ENCODE data around the gene DNAJC5G. TPM values are rescaled to one million over a fixed set of nuclear protein-coding genes. Genes with fewer than 3 reads are reported as not detected.

Gene DNAJC5G
- polyA plus RNA-seq, 1 of the 3 experiments (the other 2 are of a cell fraction): 0.18 TPM

DNA sequence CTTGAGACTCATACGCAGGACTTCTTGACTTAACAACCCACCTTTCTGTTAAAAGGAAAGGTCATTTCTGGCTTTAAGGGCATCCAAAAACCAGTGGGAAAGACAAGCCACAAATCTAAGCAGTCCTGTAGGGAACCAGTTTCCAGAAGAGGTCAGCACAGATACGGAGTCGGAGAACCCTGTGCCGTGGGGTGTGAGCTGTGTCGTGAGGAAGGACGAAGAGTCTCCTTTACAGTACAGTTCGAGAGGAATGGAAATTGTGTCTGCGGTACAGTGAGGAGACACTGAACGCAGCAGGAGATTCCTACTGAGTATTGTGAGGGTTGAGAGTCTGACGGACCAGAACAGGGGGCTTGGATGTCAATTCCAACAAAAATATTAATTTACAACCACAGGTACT lies 30.1 kb upstream of the DNAJC5G start:
- TF ChIP-seq SMC3 (IDR thresholded peaks at IDR 0.05; ENCODE audit: low read depth, low read length) (no peak), TEAD4 (IDR thresholded peaks at IDR 0.05; ENCODE audit: borderline replicate concordance, insufficient read depth) (no peak), RCOR1 (IDR thresholded peaks at IDR 0.05; ENCODE audit: low read length) (no peak)
- TF ChIP-seq, protein P1, sequence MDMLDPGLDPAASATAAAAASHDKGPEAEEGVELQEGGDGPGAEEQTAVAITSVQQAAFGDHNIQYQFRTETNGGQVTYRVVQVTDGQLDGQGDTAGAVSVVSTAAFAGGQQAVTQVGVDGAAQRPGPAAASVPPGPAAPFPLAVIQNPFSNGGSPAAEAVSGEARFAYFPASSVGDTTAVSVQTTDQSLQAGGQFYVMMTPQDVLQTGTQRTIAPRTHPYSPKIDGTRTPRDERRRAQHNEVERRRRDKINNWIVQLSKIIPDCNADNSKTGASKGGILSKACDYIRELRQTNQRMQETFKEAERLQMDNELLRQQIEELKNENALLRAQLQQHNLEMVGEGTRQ (IDR thresholded peaks at IDR 0.05; ENCODE audit: borderline replicate concordance, low read depth, low read length): no peak
- no peak for DNase-seq
- POLR2A ChIA-PET: interaction anchor here (0.6 kb wide), 1 partner anchor 208 kb away, joined by 3 read pairs; no protein-coding TSS in a partner anchor
- no peak overlapping the region for H3K9ac ChIP-seq
- 92% methylated on average over 10 of the region's 10 CpGs for WGBS (ENCODE audit: low lambda C conversion rate)
- H3K4me3 ChIP-seq (ENCODE audit: low read depth in 2 of 2, low read length in 1 of 2): no peak overlapping the region
- H3F3A ChIP-seq (replicated peaks; ENCODE audit: insufficient read depth): peaks cover 5% of the 10 kb centered on the region
- no peak overlapping the region for H3K27ac ChIP-seq (ENCODE audit: low read depth in 2 of 2, low read length in 1 of 2)
- H4K20me1 ChIP-seq (ENCODE audit: insufficient read depth): no peaks in the 10 kb centered on the region; the same call in 1 of the 2 replicates
- no peak overlapping the region for H3K4me2 ChIP-seq
- H3K27me3 ChIP-seq (ENCODE audit: insufficient read depth): no peaks in the 10 kb centered on the region
- H3K36me3 ChIP-seq (replicated peaks in 1 of 2; ENCODE audit: control insufficient read depth in 1 of 2, insufficient read depth in 2 of 2, low read length in 1 of 2): peaks cover 22 to 43% of the 10 kb centered on the region in 2 experiments
- H3K4me1 ChIP-seq (ENCODE audit: control insufficient read depth in 1 of 2, insufficient read depth in 2 of 2, low read depth in 1 of 2, low read length in 1 of 2): peaks cover 0 to 8% of the 10 kb centered on the region in 2 experiments; a peak in 2 of 4 replicates
- CTCF ChIA-PET: interaction anchor here (1.2 kb wide), 1 partner anchor 11 kb away, joined by 4 read pairs; no protein-coding TSS in a partner anchor
- no peak overlapping the region for H2AFZ ChIP-seq (ENCODE audit: low read depth)
- no peaks in the 10 kb centered on the region for H3K9me3 ChIP-seq
- no peaks in the 10 kb centered on the region for H3K9me2 ChIP-seq
- no peaks in the 10 kb centered on the region for H3K79me2 ChIP-seq (ENCODE audit: insufficient read depth)

DNA sequence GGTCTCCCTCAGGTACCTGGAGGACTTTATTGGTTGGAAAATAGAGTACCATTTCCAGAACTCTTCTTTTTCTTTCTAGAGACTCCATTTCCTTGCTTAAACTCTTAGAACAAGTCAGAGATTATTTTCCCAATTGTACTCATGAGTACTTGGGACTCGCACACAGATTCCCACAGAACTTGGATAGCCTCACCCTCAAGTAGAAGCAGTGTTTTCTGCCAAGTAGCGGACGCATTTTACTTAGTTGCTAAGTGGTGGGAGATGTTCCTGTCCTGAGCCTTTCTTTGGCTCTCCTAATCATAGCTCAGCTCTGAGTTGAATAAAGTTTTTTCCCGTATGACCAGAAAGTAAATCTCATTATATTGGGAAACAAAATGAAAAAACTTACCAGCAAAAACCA lies 29.6 kb upstream of the DNAJC5G start:
- ChIA-PET POLR2A (no interaction called here), CTCF (interaction anchor here (1.1 to 1.2 kb wide), 2 partner anchors 10 to 35 kb away, joined by 4 read pairs; no protein-coding TSS in a partner anchor)
- Histone ChIP-seq H3K27ac (ENCODE audit: low read depth in 2 of 2, low read length in 1 of 2) (no peak overlapping the region), H3K4me2 (no peak overlapping the region), H2AFZ (ENCODE audit: low read depth) (no peak overlapping the region), H4K20me1 (ENCODE audit: insufficient read depth) (no peaks in the 10 kb centered on the region; the same call in 1 of the 2 replicates), H3K79me2 (ENCODE audit: insufficient read depth) (no peaks in the 10 kb centered on the region), H3K4me3 (ENCODE audit: low read depth in 2 of 2, low read length in 1 of 2) (no peak overlapping the region), H3K9me2 (no peaks in the 10 kb centered on the region), H3F3A (replicated peaks; ENCODE audit: insufficient read depth) (peaks cover 5% of the 10 kb centered on the region), H3K4me1 (ENCODE audit: control insufficient read depth in 1 of 2, insufficient read depth in 2 of 2, low read depth in 1 of 2, low read length in 1 of 2) (peaks cover 0 to 8% of the 10 kb centered on the region in 2 experiments; a peak in 2 of 4 replicates), H3K36me3 (replicated peaks in 1 of 2; ENCODE audit: control insufficient read depth in 1 of 2, insufficient read depth in 2 of 2, low read length in 1 of 2) (peaks cover 22 to 38% of the 10 kb centered on the region in 2 experiments), H3K9me3 (no peaks in the 10 kb centered on the region), H3K27me3 (ENCODE audit: insufficient read depth) (no peaks in the 10 kb centered on the region), H3K9ac (no peak overlapping the region)
- TF ChIP-seq EZH2phosphoT487 (IDR thresholded peaks at IDR 0.05; ENCODE audit: borderline replicate concordance, low read depth): no peak
- TF ChIP-seq GATA2 (CRISPR knock-in tag; IDR thresholded peaks at IDR 0.05): no peak
- no peak for TF ChIP-seq JUND (IDR thresholded peaks at IDR 0.05)
- no peak for TF ChIP-seq RXRA (IDR thresholded peaks at IDR 0.05; ENCODE audit: borderline replicate concordance, low read depth)
- TF ChIP-seq FOSL2 (IDR thresholded peaks at IDR 0.05; ENCODE audit: borderline replicate concordance, low read depth): no peak
- TF ChIP-seq, protein P2, sequence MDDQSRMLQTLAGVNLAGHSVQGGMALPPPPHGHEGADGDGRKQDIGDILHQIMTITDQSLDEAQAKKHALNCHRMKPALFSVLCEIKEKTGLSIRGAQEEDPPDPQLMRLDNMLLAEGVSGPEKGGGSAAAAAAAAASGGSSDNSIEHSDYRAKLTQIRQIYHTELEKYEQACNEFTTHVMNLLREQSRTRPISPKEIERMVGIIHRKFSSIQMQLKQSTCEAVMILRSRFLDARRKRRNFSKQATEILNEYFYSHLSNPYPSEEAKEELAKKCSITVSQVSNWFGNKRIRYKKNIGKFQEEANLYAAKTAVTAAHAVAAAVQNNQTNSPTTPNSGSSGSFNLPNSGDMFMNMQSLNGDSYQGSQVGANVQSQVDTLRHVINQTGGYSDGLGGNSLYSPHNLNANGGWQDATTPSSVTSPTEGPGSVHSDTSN (IDR thresholded peaks at IDR 0.05): no peak
- no peak for TF ChIP-seq MEF2A (IDR thresholded peaks at IDR 0.05; ENCODE audit: borderline replicate concordance, low read depth)
- no peak for TF ChIP-seq MXI1 (IDR thresholded peaks at IDR 0.05; ENCODE audit: low read depth, low read length)
- TF ChIP-seq RFX5 (IDR thresholded peaks at IDR 0.05; ENCODE audit: low read length): no peak
- no peak for TF ChIP-seq TAF1 (IDR thresholded peaks at IDR 0.05; ENCODE audit: borderline replicate concordance, low read depth, low read length)
- TF ChIP-seq SIN3A (IDR thresholded peaks at IDR 0.05; ENCODE audit: borderline replicate concordance, low read depth, low read length): no peak
- TF ChIP-seq RCOR1 (IDR thresholded peaks at IDR 0.05; ENCODE audit: low read length): no peak
- TF ChIP-seq POLR2AphosphoS5 (IDR thresholded peaks at IDR 0.05; ENCODE audit: low read depth, low read length): no peak
- TF ChIP-seq, protein P3, sequence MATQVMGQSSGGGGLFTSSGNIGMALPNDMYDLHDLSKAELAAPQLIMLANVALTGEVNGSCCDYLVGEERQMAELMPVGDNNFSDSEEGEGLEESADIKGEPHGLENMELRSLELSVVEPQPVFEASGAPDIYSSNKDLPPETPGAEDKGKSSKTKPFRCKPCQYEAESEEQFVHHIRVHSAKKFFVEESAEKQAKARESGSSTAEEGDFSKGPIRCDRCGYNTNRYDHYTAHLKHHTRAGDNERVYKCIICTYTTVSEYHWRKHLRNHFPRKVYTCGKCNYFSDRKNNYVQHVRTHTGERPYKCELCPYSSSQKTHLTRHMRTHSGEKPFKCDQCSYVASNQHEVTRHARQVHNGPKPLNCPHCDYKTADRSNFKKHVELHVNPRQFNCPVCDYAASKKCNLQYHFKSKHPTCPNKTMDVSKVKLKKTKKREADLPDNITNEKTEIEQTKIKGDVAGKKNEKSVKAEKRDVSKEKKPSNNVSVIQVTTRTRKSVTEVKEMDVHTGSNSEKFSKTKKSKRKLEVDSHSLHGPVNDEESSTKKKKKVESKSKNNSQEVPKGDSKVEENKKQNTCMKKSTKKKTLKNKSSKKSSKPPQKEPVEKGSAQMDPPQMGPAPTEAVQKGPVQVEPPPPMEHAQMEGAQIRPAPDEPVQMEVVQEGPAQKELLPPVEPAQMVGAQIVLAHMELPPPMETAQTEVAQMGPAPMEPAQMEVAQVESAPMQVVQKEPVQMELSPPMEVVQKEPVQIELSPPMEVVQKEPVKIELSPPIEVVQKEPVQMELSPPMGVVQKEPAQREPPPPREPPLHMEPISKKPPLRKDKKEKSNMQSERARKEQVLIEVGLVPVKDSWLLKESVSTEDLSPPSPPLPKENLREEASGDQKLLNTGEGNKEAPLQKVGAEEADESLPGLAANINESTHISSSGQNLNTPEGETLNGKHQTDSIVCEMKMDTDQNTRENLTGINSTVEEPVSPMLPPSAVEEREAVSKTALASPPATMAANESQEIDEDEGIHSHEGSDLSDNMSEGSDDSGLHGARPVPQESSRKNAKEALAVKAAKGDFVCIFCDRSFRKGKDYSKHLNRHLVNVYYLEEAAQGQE (IDR thresholded peaks at IDR 0.05; ENCODE audit: low read depth, low read length): no peak
- TF ChIP-seq NFIC (IDR thresholded peaks at IDR 0.05; ENCODE audit: borderline replicate concordance): no peak
- no peak for TF ChIP-seq YY1 (IDR thresholded peaks at IDR 0.05; ENCODE audit: low read depth)
- no peak for TF ChIP-seq TCF12 (IDR thresholded peaks at IDR 0.05)
- TF ChIP-seq, protein P4, sequence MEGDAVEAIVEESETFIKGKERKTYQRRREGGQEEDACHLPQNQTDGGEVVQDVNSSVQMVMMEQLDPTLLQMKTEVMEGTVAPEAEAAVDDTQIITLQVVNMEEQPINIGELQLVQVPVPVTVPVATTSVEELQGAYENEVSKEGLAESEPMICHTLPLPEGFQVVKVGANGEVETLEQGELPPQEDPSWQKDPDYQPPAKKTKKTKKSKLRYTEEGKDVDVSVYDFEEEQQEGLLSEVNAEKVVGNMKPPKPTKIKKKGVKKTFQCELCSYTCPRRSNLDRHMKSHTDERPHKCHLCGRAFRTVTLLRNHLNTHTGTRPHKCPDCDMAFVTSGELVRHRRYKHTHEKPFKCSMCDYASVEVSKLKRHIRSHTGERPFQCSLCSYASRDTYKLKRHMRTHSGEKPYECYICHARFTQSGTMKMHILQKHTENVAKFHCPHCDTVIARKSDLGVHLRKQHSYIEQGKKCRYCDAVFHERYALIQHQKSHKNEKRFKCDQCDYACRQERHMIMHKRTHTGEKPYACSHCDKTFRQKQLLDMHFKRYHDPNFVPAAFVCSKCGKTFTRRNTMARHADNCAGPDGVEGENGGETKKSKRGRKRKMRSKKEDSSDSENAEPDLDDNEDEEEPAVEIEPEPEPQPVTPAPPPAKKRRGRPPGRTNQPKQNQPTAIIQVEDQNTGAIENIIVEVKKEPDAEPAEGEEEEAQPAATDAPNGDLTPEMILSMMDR (IDR thresholded peaks at IDR 0.05): no peak
- no peak for TF ChIP-seq EP300 (IDR thresholded peaks at IDR 0.05; ENCODE audit: borderline replicate concordance in 1 of 2, low read depth in 1 of 2, low read length in 1 of 2)
- WGBS (ENCODE audit: low lambda C conversion rate): 91% methylated on average over 4 of the region's 4 CpGs
- no peak for DNase-seq
